GM11168 (cell line): ENCODE results near the gene HDLBP.

Source experiments
- in situ Hi-C: fragments of 300-500 bp; cut with MboI; formaldehyde crosslinking; loops from one replicate; pipeline ENCODE4 v1.12.0; 2022; ENCODE audit warnings: low sequenced_read_pairs; ENCODE audit not compliant: unreplicated experiment

The HDLBP gene

DNA sequence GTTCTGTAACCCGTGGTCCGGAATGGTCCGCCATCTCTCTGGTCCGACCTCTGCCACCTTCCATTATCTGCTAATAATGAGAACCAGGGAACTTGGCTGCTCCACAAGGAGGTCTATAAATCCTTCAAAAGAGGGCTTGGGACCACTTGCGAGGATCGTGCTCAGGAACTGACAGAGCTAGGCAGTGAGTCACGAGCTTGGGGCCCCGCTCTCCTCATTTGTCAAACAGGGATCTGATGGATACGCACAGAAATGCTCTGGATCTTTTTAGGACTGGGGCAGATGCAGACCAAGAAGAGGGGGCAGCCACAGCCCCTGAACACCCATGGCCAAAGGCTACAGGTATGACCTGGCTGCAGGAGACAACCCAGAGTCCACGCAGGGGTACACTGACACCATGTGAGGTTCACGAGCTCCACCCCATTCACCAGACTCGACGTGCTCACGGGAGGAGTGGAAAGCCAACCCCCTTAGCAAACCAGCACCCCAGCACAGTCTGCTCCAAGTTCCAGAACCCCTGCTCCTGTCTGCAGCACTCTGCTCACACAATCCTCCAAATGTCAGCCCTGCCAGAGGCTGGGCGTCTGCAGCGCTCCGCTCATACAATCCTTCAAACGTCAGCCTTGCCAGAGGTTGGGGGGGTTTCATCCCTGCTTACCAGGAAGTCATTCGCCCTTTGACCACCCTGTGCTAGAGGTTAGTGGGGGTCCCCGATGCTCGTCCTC lies 81.2 kb downstream of the HDLBP start:
- in situ Hi-C loops, result no loop called here

DNA sequence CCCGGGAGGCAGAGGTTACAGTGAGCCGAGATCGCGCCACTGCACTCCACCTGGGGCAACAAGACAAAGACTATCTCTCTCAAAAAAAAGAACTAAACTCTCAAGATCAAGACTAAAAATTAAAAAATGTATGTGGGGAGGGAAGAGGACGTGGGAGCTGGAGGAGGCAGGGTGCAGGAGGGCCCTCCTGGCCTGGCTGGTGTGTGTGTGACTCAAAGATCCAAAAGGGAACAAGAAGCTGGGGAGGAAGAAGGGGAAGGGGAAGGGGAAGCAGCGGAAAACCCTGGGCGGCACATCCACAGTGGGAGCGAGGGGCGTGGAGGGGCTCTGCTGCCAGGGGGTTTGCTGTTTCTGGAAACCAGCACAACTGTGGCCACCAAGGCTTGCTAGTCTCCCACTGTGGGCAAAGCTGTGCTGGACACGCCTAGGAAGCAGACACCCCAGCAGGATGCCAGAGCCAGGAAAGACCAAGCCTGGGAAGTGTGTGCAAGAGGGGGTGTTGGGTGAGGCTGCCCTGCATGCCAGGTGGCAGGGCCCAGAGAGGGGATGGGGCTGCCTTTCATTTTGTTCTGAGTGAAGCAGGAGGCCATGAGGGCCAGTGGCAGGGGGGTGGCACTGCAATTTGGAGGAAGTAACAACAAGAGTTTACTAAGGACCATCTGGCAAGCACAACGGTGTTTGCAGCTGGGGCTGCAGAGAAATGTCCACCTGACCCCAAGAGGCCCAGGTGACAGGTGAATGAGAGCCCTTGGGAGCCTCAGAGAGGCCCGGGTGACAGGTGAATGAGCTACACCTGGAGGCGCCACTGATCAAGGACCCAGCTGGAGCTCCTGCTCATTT lies 82.5 kb downstream of the HDLBP start:
- in situ Hi-C loops, result no loop called here

DNA sequence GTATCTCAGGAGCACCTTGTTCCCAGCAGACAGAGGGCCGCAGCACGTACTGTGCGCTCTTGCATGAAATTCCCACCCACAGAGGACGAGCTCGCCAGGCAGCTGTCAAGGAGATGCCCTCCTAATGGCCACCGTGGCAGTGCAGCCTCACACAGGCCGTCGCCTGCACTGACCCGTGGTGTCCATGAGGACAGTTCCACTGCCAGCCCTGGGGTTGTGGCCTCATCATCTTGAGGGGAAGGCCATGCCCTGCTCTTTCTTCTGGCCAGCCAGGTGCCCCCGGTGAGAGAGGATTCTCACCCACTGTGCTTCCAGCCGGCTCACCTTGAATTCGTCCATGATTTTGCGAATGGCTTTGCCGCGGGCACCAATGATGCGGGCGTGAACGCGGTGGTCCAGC lies 85.0 kb downstream of the HDLBP start:
- in situ Hi-C loops, result no loop called here

DNA sequence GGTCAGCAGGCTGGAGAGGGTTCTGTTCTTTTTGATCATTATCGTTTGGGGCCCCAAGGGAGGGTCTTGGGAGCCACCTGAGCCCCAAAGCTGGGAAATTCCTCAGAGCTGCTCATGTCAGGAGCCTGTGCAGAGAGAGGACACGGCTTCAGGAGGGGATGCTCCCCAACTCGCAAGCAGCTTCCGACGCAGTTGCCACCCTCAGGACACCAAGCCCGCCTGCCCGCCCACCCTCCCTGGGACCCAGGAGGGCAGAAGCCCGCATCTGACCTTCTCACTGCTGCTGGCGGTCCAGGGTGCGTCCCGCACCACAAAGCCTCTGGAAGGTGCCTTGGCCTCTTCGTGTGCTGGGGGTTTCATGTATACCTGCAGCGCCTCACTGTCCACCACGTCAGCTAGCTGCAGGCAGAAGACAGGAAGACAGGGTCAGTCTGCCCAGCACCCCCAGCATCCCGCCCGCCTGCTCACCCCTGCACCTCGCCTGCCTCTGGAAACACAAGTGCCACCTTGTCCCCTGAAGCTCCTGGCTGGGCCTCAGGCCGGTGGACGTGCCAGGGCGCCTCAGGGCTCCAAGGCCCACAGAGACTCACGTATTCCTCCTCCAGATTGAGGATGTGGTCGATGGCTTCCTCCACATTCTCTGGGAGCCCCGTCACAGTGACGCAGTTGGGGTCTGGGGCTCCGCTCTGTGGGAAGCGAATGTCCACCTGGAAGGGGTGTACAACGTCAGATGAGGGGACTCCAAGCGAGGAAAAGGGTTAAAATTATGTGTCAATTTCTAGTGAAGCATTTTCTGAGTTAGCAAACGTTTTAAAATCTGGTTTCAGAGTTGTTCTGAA lies 85.7 kb downstream of the HDLBP start:
- in situ Hi-C loops, result no loop called here

DNA sequence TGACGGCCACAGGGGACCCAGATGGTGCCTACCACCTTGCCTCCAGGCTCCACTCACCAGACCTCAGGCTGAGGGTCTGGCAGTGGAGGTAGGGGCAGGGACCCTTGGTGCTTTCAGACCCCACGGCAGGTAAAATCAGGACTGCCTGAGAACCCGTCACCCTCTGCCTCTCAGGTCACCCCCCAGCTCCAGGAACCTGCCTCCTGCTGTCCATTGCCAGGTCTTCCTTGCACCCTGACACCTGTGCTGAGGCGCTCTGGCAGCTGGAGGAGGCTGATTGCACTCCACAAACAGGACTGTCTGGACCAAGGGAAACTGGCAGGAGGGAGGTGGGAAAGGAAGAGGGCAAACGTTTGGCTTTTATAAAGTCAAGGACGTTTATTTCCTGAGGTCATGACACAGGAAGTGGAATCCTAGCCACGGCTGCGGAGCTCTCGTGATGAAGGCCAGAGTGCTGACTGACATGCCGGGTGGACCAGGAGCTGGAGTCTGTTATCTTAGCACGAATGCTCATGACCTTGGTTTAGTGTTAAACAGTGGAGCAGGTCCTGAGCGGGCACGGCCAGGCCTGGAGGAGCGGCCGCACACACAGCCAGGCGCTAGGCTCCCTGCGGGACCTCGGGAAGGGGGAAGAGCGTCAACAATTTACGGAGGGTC lies 86.5 kb downstream of the HDLBP start:
- in situ Hi-C loops, result no loop called here

DNA sequence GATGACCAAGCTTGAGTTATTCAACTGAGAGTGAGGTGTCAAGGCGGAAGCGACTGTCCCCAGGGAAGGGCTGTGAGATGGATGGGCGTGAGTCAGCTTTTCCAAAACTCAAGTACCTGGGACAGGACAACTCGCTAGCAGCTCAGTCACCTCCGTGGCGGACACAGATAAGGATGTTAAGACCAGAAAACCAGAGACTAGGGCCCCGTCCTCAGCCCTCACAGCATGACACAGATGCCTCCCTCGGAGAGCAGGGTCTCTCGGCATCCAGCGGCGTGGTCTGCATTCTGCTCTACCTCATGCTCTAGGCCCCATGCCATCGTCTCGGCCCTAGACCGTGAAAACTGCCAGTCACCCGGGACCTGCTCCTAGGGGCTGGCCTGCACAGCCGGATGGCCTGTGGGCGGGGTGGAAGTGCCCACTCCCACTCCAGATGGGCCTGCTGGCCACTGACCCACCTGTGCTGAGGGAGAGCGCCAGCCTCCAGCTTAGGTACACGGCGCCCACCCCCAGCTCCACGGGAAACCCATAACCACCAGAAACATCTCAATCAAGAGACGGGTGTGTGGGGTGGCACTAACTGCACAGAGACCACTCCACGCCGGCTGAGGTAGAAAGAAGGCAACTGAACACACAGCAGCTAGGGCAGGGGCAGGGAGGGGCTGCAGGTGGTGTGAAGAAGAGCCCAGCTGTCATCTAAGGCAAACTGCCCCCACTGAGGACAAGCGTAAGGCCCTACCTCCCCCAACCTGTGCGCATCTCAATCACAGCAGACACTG lies 87.2 kb downstream of the HDLBP start:
- in situ Hi-C loops, result no loop called here

DNA sequence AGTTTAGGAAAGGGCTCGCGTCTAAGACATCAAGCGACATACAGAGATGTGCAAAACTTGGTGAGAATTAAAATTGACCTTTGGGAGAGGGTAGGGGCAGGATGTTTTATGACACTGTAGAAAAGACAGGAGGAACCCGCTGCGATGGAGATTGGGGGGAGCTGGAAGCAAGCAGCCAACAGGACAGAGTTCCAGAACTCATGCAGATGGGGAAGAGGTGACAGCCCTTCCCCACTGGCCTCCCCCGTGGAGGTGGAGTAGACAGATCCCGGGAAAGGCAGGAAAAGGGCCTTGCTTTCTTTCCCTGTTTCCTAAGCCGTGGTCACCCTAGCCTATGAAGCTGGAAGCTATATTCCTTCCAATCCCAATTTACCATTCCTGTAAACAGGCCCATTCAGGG lies 87.9 kb downstream of the HDLBP start:
- in situ Hi-C loops, result no loop called here

DNA sequence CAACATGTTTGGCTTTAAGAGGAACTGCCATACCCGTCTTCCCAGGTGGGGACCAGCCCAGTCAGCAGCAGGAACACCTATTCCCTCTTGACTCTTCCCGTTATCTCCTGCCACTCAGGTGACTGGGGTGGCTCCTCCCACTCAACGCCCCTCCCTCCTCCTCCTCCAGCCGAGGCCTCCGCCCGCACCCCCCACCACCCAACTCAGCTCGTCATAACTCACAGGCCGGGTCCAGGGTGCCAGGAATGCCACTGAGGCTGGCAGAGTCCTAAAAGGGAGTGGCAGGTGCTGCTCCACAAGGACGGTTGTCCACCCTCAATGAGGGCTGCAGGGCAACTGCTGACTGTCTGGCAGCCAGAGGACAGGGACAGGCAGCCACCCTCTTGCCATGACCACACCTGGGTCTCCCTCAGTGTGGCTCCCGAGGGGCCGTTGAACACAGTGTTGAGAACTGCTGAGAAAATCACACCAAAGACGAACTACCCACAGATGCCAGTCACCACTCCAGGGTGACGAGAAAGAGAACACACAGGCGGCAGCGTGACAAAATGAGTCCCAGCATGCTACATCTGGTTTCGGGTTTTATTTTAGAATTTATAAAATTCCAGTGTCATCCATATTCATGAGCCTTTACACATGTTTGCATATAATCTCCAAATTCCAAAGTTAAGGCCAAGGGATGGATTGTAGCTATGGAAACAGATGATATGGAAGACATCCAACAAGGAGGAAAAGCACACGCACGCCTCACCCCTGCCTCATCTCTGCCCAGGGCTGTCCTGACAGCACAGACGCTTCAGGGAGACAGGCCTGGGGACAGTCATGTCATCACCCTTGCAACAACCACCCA lies 88.5 kb downstream of the HDLBP start:
- in situ Hi-C loops, result no loop called here

DNA sequence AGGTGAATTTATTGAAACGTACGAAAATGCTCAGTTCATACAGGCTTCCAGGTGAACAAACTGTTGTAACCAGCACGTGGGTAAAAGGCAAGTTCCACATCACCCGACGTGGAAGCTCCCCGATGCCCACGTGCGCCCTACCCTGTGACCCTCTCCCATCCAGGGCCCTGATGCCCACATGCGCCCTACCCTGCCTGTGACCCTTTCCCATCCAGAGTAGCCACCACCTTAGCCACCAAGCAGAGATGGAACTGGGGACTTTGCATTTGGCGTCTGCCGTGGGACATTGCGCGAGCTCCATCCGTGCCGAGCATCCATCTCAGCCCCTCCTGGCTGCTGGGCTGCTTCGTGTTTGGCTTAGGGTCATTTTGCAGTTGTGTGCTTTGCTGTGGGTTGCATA lies 89.5 kb downstream of the HDLBP start:
- in situ Hi-C loops, result no loop called here

DNA sequence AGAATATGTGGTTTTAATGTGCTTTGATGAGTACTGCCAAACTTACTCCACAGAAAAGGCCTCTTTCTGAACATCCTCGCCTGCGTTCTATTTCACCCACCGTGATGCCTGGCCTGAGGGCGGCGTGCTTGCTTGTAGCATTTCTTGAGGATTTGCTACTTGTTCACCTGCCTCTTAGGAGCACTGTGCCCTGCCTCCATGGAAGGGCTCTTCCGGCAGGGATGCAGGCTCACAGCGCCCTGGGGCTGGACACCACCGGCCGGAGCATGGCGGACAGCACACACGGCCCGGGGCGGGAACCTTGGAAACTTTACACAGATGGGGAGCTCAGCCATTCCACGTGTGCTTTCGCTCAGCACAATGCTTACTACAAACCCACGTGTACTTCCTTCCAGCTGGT lies 89.9 kb downstream of the HDLBP start:
- in situ Hi-C loops, result no loop called here

DNA sequence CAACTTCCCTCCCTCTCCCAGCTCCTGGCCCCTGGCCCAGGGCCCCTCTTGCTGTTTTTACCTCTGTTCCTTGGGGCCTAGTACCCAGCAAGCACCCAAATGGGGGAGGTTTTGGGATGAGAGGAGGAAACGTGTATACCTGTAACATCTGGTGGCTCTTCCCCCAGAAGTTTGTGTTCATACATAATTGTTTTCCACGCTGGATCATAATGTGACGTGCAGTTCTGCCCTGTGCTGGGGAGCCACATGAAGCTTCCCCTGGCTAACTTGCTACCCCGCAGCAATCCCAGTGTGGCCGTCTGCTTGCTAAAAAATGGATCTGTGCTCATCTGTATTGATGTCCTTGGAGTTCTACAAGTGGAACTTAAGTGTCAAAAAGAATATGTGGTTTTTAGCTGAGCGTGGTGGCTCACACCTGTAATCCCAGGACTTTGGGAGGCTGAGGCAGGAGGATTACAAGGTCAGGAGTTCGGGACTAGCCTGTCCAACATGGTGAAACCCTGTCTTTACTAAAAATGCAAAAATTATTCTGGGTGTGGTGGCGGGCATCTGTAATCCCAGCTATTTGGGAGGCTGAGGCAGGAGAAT lies 90.5 kb downstream of the HDLBP start:
- in situ Hi-C loops, result no loop called here

DNA sequence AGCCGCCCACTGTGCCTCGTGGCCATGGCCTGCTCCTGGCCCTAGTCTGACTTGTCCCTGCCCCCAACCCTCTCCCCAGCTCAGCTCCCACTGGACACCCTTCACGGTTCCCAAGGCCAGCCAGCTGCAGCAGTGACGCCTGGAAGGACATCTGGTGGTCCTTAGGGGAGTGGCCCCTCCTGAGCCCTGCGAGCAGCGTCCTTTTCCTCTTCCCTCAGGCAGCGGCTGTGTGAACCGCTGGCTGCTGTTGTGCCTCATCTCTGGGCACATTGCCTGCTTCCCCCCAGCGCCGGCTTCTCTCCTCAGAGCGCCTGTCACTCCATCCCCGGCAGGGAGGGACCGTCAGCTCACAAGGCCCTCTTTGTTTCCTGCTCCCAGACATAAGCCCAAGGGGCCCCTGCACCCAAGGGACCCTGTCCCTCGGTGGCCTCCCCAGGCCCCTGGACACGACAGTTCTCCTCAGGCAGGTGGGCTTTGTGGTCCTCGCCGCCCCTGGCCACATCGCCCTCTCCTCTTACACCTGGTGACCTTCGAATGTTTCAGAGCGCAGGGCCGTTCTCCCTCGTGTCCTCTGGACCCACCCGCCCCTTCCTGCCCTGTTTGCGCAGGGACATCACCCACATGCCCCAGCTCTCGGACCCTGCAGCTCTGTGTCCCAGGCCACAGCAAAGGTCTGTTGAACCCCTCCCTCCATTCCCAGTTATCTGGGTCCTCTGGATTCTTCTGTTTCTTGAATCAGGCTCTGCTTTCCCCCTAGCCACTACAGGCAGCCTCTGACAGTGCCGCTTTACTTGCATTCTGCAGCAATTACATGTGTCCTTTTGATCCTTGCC lies 91.2 kb downstream of the HDLBP start:
- in situ Hi-C loops, result no loop called here

DNA sequence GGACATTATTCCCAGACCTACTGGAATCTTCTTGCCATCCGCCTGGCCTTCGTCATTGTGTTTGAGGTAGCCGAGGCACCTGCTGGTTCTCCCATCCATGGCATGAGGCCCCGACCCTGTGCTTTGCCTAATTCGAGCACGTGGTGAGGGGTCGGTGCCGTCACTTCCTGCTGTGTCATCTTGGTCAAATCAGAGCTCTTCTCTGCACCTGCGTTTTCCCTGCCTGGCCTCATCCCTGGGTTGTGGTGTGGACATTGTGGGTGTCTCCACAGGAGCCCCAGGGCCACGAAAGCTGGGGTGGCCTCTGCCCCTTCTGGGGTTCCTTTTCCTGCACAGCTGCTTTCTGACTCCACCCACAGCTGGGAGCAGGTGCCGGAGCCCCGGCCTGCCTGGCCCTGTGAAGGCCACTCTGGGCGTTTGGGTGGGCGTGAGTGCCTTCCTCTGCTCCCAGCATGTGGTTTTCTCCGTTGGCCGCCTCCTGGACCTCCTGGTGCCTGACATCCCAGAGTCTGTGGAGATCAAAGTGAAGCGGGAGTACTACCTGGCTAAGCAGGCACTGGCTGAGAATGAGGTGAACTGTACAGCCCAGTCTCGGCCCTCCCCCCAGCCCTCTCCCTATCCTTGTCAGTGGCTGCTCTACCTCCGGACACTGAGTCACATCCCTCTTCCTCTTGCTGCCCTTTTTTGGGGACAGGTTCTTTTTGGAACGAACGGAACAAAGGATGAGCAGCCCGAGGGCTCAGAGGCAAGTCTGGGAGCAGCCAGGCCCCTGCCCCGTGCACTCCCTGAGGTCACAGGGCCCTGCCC lies 92.1 kb downstream of the HDLBP start:
- in situ Hi-C loops, result no loop called here

DNA sequence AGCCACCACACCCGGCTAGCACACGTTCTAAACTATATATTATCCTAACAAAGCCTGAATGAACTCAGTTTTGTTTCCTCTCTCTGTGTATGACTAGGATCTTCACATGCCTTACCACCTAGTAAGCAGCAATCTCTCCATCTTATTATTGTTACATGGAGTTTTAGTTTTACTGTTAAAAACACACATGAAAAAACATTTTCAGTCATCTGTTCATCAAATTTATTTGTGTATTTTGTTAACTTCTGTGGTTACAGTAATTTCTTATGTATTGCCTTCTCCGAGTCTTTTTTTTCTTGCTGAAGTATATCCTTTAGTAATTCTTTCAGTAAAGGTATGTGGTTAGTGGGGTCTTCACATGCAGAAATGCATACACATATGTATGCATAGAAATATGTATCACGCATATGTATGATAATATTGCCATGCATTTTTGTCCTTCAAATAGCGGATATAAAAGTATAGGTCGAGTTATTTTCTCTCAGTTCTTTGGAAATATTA lies 95.6 kb downstream of the HDLBP start:
- in situ Hi-C loops, result no loop called here

DNA sequence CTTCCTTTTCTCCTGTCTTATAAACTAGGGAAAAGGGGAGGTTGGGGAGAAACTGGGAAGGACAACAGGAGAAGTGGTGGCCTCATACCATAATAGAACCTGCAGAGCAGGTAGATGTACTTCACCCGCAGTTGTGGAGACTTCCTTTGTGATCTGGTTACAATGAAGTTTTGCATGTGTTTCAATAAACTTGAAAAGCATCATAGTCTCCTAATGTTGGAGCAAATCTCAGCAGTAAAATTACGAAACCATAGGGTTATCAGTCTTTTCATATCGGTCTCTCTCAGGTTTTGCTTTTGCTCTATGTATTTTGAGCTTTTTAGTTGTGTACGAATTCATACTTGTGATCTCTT lies 96.5 kb downstream of the HDLBP start:
- in situ Hi-C loops, result no loop called here

DNA sequence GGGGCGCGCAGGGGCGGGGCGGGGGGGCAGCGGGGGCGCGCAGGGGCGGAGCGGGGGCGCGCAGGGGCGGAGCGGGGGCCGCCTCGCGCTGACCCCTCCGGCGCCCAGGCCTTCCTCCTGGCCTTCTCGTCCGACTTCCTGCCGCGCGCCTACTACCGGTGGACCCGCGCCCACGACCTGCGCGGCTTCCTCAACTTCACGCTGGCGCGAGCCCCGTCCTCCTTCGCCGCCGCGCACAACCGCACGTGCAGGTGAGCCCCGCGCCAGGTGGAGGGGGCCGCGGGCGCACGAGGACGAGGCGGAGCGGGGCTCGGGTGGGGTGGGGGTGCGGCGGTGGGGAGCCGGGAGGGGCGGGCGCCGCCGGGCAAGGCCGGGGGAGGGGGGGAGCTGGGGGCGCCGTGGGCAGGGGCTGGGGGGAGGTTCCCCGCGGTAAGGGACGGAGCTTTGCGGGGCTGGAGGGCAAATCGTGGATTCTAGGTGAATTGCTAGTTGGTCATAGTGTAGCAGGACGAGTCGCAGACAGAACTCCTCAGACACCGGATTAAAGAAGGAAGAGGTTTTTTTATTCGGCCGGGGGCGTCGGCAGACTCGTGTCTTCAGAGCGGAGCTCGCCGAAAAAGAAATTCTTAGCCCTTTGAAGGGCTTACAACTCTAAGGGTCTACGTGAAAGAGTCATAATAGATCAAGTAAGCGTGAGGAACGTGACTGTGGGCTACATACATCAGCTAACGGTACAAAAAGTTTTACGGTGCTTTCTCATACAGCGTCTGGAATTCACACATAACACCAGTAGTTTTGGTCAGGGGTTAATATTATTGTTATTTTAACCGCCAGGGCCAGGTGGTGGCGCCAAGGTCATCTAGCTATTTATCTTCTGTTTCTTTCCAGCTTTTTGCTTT lies 97.1 kb downstream of the HDLBP start:
- in situ Hi-C loops, result no loop called here
